GM23338 (cell line): ENCODE results near the gene CORO1C. TPM values are rescaled to one million over a fixed set of nuclear protein-coding genes. Genes with fewer than 3 reads are reported as not detected.

ENCODE experiments used
- ATAC-seq: fragments of 200-7000 bp; cut with Tn5 transposase; 3 replicates; pipeline ENCODE4 v1.9.1; 2020
- DNase-seq: peaks from one replicate; pipeline ENCODE4 v3.0.0-alpha.2; 2015; ENCODE audit warnings: low spot score
- H2AFZ ChIP-seq: fragments of 200-600 bp; sonication (generic); 2 replicates; pipeline ENCODE4 v1.8.0; 2016; ENCODE audit warnings: antibody characterized with exemption, mild to moderate bottlenecking, moderate library complexity
- H3F3A ChIP-seq: fragments of 200-600 bp; sonication (generic); replicated peaks from 2 replicates; pipeline ENCODE4 v1.8.0; 2017; ENCODE audit warnings: antibody characterized with exemption, mixed run types, low read depth
- H3K27ac ChIP-seq: fragments of 200-600 bp; sonication (generic); 2 replicates; pipeline ENCODE4 v1.6.1; 2016; ENCODE audit warnings: low read depth
- H3K27me3 ChIP-seq: fragments of 200-600 bp; sonication (generic); 2 replicates; pipeline ENCODE4 v1.8.0; 2016; ENCODE audit warnings: mild to moderate bottlenecking, mixed run types, moderate library complexity; ENCODE audit not compliant: insufficient read depth
- H3K36me3 ChIP-seq: fragments of 200-600 bp; sonication (generic); 2 replicates; pipeline ENCODE4 v1.8.0; 2016; ENCODE audit warnings: mild to moderate bottlenecking; ENCODE audit not compliant: insufficient read depth
- H3K4me1 ChIP-seq: fragments of 200-600 bp; sonication (generic); 2 replicates; pipeline ENCODE4 v1.8.0; 2016; ENCODE audit warnings: mild to moderate bottlenecking, moderate library complexity; ENCODE audit not compliant: insufficient read depth
- H3K4me2 ChIP-seq: fragments of 200-600 bp; sonication (generic); 2 replicates; pipeline ENCODE4 v1.7.1; 2017; ENCODE audit warnings: mixed run types
- H3K4me3 ChIP-seq: fragments of 200-600 bp; sonication (generic); 2 replicates; pipeline ENCODE4 v1.6.1; 2016; ENCODE audit warnings: mixed run types
- H3K79me2 ChIP-seq: fragments of 200-600 bp; sonication (generic); replicated peaks from 2 replicates; pipeline ENCODE4 v1.8.0; 2017; ENCODE audit warnings: mild to moderate bottlenecking; ENCODE audit not compliant: insufficient read depth
- H3K9me2 ChIP-seq: fragments of 200-600 bp; sonication (generic); 2 replicates; pipeline ENCODE4 v1.8.0; 2017; ENCODE audit not compliant: insufficient read depth
- H4K20me1 ChIP-seq: fragments of 200-600 bp; sonication (generic); replicated peaks from 2 replicates; pipeline ENCODE4 v1.8.0; 2017; ENCODE audit warnings: mild to moderate bottlenecking; ENCODE audit not compliant: insufficient read depth
- H3K27ac Mint-ChIP-seq: 2 replicates; pipeline ENCODE4 v1.8.0; 2020; ENCODE audit warnings: inconsistent platforms, mild to moderate bottlenecking, moderate library complexity, mixed read lengths
- H3K27me3 Mint-ChIP-seq: 3 replicates; pipeline ENCODE4 v1.8.0; 2022; ENCODE audit warnings: low read depth, mild to moderate bottlenecking, moderate library complexity, mixed read lengths, inconsistent platforms; ENCODE audit not compliant: insufficient read depth, poor library complexity
- H3K36me3 Mint-ChIP-seq: 3 replicates; pipeline ENCODE4 v1.8.0; 2021; ENCODE audit warnings: low read depth, mild to moderate bottlenecking, inconsistent platforms, moderate library complexity, mixed read lengths
- H3K4me1 Mint-ChIP-seq: 3 replicates; pipeline ENCODE4 v1.8.0; 2020; ENCODE audit warnings: mild to moderate bottlenecking, inconsistent platforms, mixed read lengths
- H3K4me3 Mint-ChIP-seq: 3 replicates; pipeline ENCODE4 v1.8.0; 2021; ENCODE audit warnings: moderate library complexity, mild to moderate bottlenecking, inconsistent platforms, mixed read lengths
- H3K9me3 Mint-ChIP-seq: 3 replicates; pipeline ENCODE4 v1.8.0; 2020; ENCODE audit warnings: moderate library complexity, mild to moderate bottlenecking, inconsistent platforms, mixed read lengths
- CREB1 ChIP-seq: fragments of 250-450 bp; sonication (Bioruptor Pico); IDR thresholded peaks from 2 replicates; pipeline ENCODE4 v1.5.0; 2020; ENCODE audit warnings: low read depth, mild to moderate bottlenecking, moderate library complexity
- CTCF ChIP-seq, 2 experiments: fragments of 200-600 bp in 1 of 2; sonication (generic) in 1 of 2; conservative IDR thresholded peaks; 2 replicates each; pipeline versions ENCODE4 v1.5.1 to v1.6.1; 2016 to 2017; ENCODE audit warnings: antibody characterized with exemption in 2 of 2, low read depth in 2 of 2, mild to moderate bottlenecking in 2 of 2, moderate library complexity in 1 of 2
- ETS1 ChIP-seq: IDR thresholded peaks from 2 replicates; pipeline ENCODE4 v1.6.1; 2016; ENCODE audit warnings: antibody characterized with exemption
- EZH2 ChIP-seq: fragments of 200-600 bp; sonication (generic); IDR thresholded peaks from one replicate; pipeline ENCODE4 v1.8.0; 2017; ENCODE audit warnings: antibody characterized with exemption, mild to moderate bottlenecking, low read depth; ENCODE audit not compliant: unreplicated experiment
- EZH2phosphoT487 ChIP-seq: fragments of 200-600 bp; sonication (generic); IDR thresholded peaks from one replicate; pipeline ENCODE4 v1.8.1; 2018; ENCODE audit warnings: antibody characterized with exemption; ENCODE audit not compliant: unreplicated experiment
- JUNB ChIP-seq: IDR thresholded peaks from one replicate; pipeline ENCODE4 v1.6.1; 2016; ENCODE audit warnings: antibody characterized with exemption; ENCODE audit not compliant: unreplicated experiment
- NANOG ChIP-seq: IDR thresholded peaks from 2 replicates; pipeline ENCODE4 v1.6.1; 2016; ENCODE audit warnings: antibody characterized with exemption, borderline replicate concordance
- POLR2AphosphoS5 ChIP-seq: IDR thresholded peaks from 2 replicates; pipeline ENCODE4 v1.6.1; 2016; ENCODE audit warnings: antibody characterized with exemption, low read depth
- STAT1 ChIP-seq: IDR thresholded peaks from one replicate; pipeline ENCODE4 v1.6.1; 2016; ENCODE audit warnings: antibody characterized with exemption; ENCODE audit not compliant: unreplicated experiment
- ZNF114 ChIP-seq: fragments of 250-450 bp; sonication (Bioruptor Pico); IDR thresholded peaks from 2 replicates; pipeline ENCODE4 v1.5.0; 2020; ENCODE audit warnings: mild to moderate bottlenecking, moderate library complexity
- ZNF331 ChIP-seq: fragments of 250-450 bp; sonication (Bioruptor Pico); IDR thresholded peaks from 2 replicates; pipeline ENCODE4 v1.5.0; 2020; ENCODE audit warnings: low read depth, mild to moderate bottlenecking, moderate library complexity
- ZNF462 ChIP-seq: fragments of 250-450 bp; sonication (Bioruptor Pico); IDR thresholded peaks from 2 replicates; pipeline ENCODE4 v1.5.0; 2020; ENCODE audit warnings: mild to moderate bottlenecking, moderate library complexity
- polyA plus RNA-seq: library from polyadenylated mRNA; unstranded; fragments of >200 nt; fragmentation: Nextera tagmentation; extraction: Ambion mirVana; gene quantifications from 2 replicates; pipeline ENCODE4 v1.2.1, GENCODE V29; 2016
- total RNA-seq: library from RNA; depleted of rRNA; stranded (reverse); fragments of >200 nt; shearing (Covaris generic); gene quantifications from 2 replicates; pipeline ENCODE4 v1.2.3, GENCODE V29; 2014
- TF ChIP-seq, protein P1 (sequence below): IDR thresholded peaks from one replicate; pipeline ENCODE4 v1.6.1; 2018; ENCODE audit warnings: antibody characterized with exemption; ENCODE audit not compliant: unreplicated experiment

Gene CORO1C
- total and polyA plus RNA-seq, 2 experiments from 2014 or later = 59.2 to 89.5 TPM

DNA sequence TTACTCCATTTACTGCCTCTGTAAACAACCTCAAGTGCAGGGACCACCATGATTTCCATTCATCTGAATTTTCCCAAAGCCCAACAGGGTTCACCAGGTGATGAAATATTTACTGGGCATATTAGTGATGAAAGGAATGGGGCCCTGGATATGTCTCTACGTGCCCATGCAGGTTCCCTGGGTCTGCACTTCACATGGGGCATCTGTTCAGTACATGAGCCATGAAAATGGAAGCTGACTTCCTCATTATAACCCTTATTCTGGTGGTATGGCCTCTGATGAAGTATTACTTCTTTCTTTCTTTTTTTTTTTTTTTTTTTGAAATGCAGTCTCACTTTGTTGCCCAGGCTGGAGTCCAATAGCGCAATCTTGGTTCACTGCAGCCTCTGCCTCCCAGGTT, 26.5 kb upstream of the CORO1C start (continued):
- TF ChIP-seq CREB1 (CRISPR knock-in tag) = no peak

DNA sequence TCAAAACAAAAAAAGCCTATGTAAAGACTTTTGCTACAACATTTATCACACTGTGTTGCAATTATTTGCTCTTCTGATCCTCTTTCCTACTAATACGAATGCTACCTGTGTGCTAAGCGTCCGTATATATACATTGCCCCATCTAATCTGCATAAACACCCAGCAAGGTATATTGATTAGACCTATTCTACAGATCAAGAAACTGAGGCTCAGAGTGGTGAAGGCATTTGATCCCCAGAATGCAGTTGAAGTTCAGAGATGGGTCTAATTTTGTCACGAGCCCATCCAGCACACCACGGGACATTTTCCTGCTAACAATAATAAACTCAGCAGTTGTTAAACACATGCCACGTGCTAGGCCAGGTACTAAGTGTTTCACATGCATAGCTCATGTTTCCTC, 25.1 kb upstream of the CORO1C start:
- H3K4me3 Mint-ChIP-seq = no peak overlapping the region
- H3K4me3 ChIP-seq = no peak overlapping the region
- TF ChIP-seq POLR2AphosphoS5 (no peak), ZNF462 (CRISPR knock-in tag) (no peak), ZNF331 (CRISPR knock-in tag) (no peak), STAT1 (no peak), CREB1 (CRISPR knock-in tag) (no peak), ZNF114 (CRISPR knock-in tag) (no peak), CTCF (conservative IDR thresholded peaks at IDR 0.05; ENCODE audit: low read depth in 2 of 2) (no peak), EZH2phosphoT487 (no peak), JUNB (no peak), ETS1 (no peak), EZH2 (no peak), NANOG (no peak)
- TF ChIP-seq, protein P1, sequence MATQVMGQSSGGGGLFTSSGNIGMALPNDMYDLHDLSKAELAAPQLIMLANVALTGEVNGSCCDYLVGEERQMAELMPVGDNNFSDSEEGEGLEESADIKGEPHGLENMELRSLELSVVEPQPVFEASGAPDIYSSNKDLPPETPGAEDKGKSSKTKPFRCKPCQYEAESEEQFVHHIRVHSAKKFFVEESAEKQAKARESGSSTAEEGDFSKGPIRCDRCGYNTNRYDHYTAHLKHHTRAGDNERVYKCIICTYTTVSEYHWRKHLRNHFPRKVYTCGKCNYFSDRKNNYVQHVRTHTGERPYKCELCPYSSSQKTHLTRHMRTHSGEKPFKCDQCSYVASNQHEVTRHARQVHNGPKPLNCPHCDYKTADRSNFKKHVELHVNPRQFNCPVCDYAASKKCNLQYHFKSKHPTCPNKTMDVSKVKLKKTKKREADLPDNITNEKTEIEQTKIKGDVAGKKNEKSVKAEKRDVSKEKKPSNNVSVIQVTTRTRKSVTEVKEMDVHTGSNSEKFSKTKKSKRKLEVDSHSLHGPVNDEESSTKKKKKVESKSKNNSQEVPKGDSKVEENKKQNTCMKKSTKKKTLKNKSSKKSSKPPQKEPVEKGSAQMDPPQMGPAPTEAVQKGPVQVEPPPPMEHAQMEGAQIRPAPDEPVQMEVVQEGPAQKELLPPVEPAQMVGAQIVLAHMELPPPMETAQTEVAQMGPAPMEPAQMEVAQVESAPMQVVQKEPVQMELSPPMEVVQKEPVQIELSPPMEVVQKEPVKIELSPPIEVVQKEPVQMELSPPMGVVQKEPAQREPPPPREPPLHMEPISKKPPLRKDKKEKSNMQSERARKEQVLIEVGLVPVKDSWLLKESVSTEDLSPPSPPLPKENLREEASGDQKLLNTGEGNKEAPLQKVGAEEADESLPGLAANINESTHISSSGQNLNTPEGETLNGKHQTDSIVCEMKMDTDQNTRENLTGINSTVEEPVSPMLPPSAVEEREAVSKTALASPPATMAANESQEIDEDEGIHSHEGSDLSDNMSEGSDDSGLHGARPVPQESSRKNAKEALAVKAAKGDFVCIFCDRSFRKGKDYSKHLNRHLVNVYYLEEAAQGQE = no peak
- no peaks in the 10 kb centered on the region for H3K9me2 ChIP-seq
- no peaks in the 10 kb centered on the region for H3F3A ChIP-seq
- H4K20me1 ChIP-seq = no peaks in the 10 kb centered on the region
- H2AFZ ChIP-seq = no peak overlapping the region
- H3K9me3 Mint-ChIP-seq = no peaks in the 10 kb centered on the region
- H3K36me3 Mint-ChIP-seq = no peaks in the 10 kb centered on the region
- H3K4me2 ChIP-seq = no peak overlapping the region
- no peaks in the 10 kb centered on the region for H3K4me1 Mint-ChIP-seq
- no peaks in the 10 kb centered on the region for H3K4me1 ChIP-seq
- H3K27ac ChIP-seq = no peak overlapping the region
- H3K36me3 ChIP-seq = no peaks in the 10 kb centered on the region
- H3K27me3 Mint-ChIP-seq = no peaks in the 10 kb centered on the region
- DNase-seq = no peak
- ATAC-seq = no peak
- H3K27ac Mint-ChIP-seq = no peak overlapping the region
- no peaks in the 10 kb centered on the region for H3K79me2 ChIP-seq
- H3K27me3 ChIP-seq = no peaks in the 10 kb centered on the region
